ENCODE measurements around the gene NALCN.

Gene NALCN

GRCh38 chr13:101301053-101301452, 115.3 kb downstream of the NALCN start:
- H3K4me1 ChIP-seq (ENCODE audit: control insufficient read depth, insufficient read depth, low read length): no peaks in the 10 kb centered on the region
- ChIA-PET POLR2A (no interaction called here), CTCF (interaction anchor here (0.9 kb wide), 1 partner anchor 10 kb away, joined by 3 read pairs; no protein-coding TSS in a partner anchor)
- TF ChIP-seq ZNF398 (tag by site-specific recombination; IDR thresholded peaks at IDR 0.05) (no peak), BCL11A (tag by site-specific recombination; IDR thresholded peaks at IDR 0.05; ENCODE audit: low read depth) (no peak)
- no peaks in the 10 kb centered on the region for H3K9me3 ChIP-seq (ENCODE audit: control insufficient read depth, insufficient read depth, low read depth, low read length)
- no peak overlapping the region for H3K4me3 ChIP-seq (ENCODE audit: low read depth, low read length)
- H3K36me3 ChIP-seq (ENCODE audit: control insufficient read depth in 2 of 2, insufficient read depth in 1 of 2, low read length in 2 of 2): no peaks in the 10 kb centered on the region
- no peak overlapping the region for H3K27ac ChIP-seq (ENCODE audit: extremely low read depth, low read depth, low read length)

GRCh38 chr13:101300531-101300930, 115.8 kb downstream of the NALCN start:
- no peak overlapping the region for H3K27ac ChIP-seq (ENCODE audit: extremely low read depth, low read depth, low read length)
- H3K9me3 ChIP-seq (ENCODE audit: control insufficient read depth, insufficient read depth, low read depth, low read length): no peaks in the 10 kb centered on the region
- no peaks in the 10 kb centered on the region for H3K36me3 ChIP-seq (ENCODE audit: control insufficient read depth in 2 of 2, insufficient read depth in 1 of 2, low read length in 2 of 2)
- ChIA-PET POLR2A (no interaction called here), CTCF (interaction anchor here (0.9 kb wide), 1 partner anchor 10 kb away, joined by 3 read pairs; no protein-coding TSS in a partner anchor)
- no peak overlapping the region for H3K4me3 ChIP-seq (ENCODE audit: low read depth, low read length)
- no peak for TF ChIP-seq ZNF350 (tag by site-specific recombination; IDR thresholded peaks at IDR 0.05)
- no peak for TF ChIP-seq ZNF19 (tag by site-specific recombination; IDR thresholded peaks at IDR 0.05; ENCODE audit: low read depth)
- TF ChIP-seq ZNF510 (tag by site-specific recombination; IDR thresholded peaks at IDR 0.05; ENCODE audit: insufficient replicate concordance): no peak
- no peak for TF ChIP-seq ZNF26 (tag by site-specific recombination; IDR thresholded peaks at IDR 0.05)
- TF ChIP-seq ZNF707 (tag by site-specific recombination; IDR thresholded peaks at IDR 0.05): no peak
- no peak for TF ChIP-seq ZNF658 (tag by site-specific recombination; IDR thresholded peaks at IDR 0.05)
- no peak for TF ChIP-seq ZNF514 (tag by site-specific recombination; IDR thresholded peaks at IDR 0.05)
- no peak for TF ChIP-seq ZNF169 (tag by site-specific recombination; IDR thresholded peaks at IDR 0.05)
- no peak for TF ChIP-seq ZNF660 (tag by site-specific recombination; IDR thresholded peaks at IDR 0.05)
- no peak for TF ChIP-seq ZNF449 (tag by site-specific recombination; IDR thresholded peaks at IDR 0.05)
- TF ChIP-seq CTCF (tag by site-specific recombination; IDR thresholded peaks at IDR 0.05): no peak
- no peak for TF ChIP-seq ZBTB6 (tag by site-specific recombination; IDR thresholded peaks at IDR 0.05)
- TF ChIP-seq ZBTB10 (tag by site-specific recombination; IDR thresholded peaks at IDR 0.05): no peak
- no peak for TF ChIP-seq RBAK (tag by site-specific recombination; IDR thresholded peaks at IDR 0.05)
- no peak for TF ChIP-seq GLI4 (tag by site-specific recombination; IDR thresholded peaks at IDR 0.05)
- no peak for TF ChIP-seq FEZF1 (tag by site-specific recombination; IDR thresholded peaks at IDR 0.05)
- no peaks in the 10 kb centered on the region for H3K4me1 ChIP-seq (ENCODE audit: control insufficient read depth, insufficient read depth, low read length)

Data from HEK293 (cell line).